A673 (cell line): ENCODE results near the gene BAAT.

Source experiments
- CTCF ChIP-seq: fragments of 300-800, 200-600 bp; sonication (generic); conservative IDR thresholded peaks from 2 replicates; pipeline ENCODE4 v1.5.1; 2017; ENCODE audit warnings: low read depth, mild to moderate bottlenecking, antibody characterized with exemption, low read length, moderate library complexity, mixed read lengths
- EZH2 ChIP-seq: fragments of 200-600 bp; sonication (generic); IDR thresholded peaks from 2 replicates; pipeline ENCODE4 v1.6.1; 2017; ENCODE audit warnings: borderline replicate concordance, low read depth, mild to moderate bottlenecking, mixed read lengths, antibody characterized with exemption, low read length; ENCODE audit not compliant: poor library complexity, severe bottlenecking

DNA sequence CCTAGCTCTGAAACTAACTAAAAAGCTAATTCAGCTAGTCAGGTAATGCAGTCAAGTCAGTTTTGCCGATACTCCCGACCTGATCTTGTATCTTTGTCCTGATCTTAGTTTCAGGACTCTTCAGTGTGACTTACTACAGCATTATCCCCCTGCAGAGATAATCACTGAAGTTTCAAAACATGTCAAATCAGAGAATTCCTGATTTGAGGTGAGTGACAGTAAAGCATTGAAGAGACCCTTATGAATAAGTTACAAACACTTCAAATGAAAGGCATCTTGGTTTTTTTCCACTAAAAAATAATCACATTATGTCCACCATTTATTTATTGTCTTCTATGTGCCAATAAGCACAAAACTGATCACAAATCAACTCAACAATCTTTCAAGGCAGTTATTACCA, 47.6 kb downstream of the BAAT start:
- no peak for TF ChIP-seq CTCF
- TF ChIP-seq EZH2 = no peak
